ENCODE data around the gene GSG1. TPM values are rescaled to one million over a fixed set of nuclear protein-coding genes. Genes with fewer than 3 reads are reported as not detected.

GSG1 gene
- total RNA-seq (not detected), polyA plus RNA-seq (not detected)
- long read RNA-seq, donor 1: 0 reads
- long read RNA-seq, donor 2: 0 reads
- long read RNA-seq, donor 3: 0 reads
- long read RNA-seq, donor 4: 0 reads
- long read RNA-seq, donor 5: 0 reads

DNA sequence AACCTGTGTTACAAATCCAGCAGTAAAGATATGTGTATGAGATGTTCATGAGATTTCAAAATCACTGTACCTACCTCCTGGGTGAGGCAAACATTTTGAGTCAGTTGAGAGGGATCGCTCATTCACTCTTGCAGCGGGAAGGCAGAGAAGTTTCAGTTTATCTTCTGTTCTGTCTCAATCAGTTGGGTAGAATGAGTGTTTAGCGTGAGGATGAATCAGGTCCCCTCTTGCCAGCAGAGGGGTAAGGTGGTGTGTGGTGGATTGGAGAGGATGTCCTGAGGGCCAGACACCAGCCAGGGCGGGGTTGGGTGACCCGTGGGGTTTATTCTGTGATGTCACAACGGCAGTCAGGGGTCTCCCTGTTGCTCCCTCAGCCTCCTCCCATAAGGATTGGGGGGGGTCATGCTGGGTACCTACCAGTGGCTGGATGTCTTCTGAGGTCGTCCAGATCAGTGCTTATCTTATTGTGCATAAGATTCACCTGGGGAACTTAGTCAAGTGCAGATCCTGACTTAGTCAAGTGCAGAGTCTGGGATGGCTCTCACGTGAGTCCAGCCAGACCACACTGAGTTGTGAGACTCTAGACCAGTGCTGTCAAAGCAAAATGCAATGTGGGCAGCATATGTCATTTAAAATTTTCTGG, at the start of gene GSG1:
Gene GSG1, minus strand, starts transcription at position 277 of the 643 bp plus-strand sequence. Its CDS starts 155 bp downstream, at position 122.
- Histone ChIP-seq H3K4me1 (ENCODE audit: control insufficient read depth in 5 of 5, insufficient read depth in 5 of 5, low read length in 5 of 5) (peaks cover 16 to 43% (median 21%) of the 10 kb centered on the region in 5 donors), H3K27ac (ENCODE audit: low read depth in 1 of 2, low read length in 1 of 2) (peak within 1 kb of the TSS in 1 of 2 donors; percentile 99), H3K36me3 (ENCODE audit: control insufficient read depth in 4 of 4, insufficient read depth in 4 of 4, low read length in 4 of 4) (no peaks in the 10 kb centered on the region), H3K9ac (ENCODE audit: insufficient read depth in 1 of 2, low read length in 2 of 2) (no peak within 1 kb of the TSS), H3K27me3 (ENCODE audit: control insufficient read depth in 3 of 3, insufficient read depth in 3 of 3, low read length in 2 of 3) (no peaks in the 10 kb centered on the region), H3K9me3 (ENCODE audit: control insufficient read depth in 4 of 4, insufficient read depth in 3 of 4, low read length in 3 of 4) (peaks cover 0 to 4% (median 0%) of the 10 kb centered on the region in 4 donors), H3K4me3 (no peak within 1 kb of the TSS)
- TF ChIP-seq, protein P1, sequence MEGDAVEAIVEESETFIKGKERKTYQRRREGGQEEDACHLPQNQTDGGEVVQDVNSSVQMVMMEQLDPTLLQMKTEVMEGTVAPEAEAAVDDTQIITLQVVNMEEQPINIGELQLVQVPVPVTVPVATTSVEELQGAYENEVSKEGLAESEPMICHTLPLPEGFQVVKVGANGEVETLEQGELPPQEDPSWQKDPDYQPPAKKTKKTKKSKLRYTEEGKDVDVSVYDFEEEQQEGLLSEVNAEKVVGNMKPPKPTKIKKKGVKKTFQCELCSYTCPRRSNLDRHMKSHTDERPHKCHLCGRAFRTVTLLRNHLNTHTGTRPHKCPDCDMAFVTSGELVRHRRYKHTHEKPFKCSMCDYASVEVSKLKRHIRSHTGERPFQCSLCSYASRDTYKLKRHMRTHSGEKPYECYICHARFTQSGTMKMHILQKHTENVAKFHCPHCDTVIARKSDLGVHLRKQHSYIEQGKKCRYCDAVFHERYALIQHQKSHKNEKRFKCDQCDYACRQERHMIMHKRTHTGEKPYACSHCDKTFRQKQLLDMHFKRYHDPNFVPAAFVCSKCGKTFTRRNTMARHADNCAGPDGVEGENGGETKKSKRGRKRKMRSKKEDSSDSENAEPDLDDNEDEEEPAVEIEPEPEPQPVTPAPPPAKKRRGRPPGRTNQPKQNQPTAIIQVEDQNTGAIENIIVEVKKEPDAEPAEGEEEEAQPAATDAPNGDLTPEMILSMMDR (IDR thresholded peaks at IDR 0.05; ENCODE audit: control extremely low read depth, extremely low read depth): no peak
- no peak for DNase-seq
- 87 to 88% methylated on average over 8 of the region's 8 CpGs for WGBS, 2 donors
- ATAC-seq (ENCODE audit: insufficient read depth, low FRiP score): no peak

DNA sequence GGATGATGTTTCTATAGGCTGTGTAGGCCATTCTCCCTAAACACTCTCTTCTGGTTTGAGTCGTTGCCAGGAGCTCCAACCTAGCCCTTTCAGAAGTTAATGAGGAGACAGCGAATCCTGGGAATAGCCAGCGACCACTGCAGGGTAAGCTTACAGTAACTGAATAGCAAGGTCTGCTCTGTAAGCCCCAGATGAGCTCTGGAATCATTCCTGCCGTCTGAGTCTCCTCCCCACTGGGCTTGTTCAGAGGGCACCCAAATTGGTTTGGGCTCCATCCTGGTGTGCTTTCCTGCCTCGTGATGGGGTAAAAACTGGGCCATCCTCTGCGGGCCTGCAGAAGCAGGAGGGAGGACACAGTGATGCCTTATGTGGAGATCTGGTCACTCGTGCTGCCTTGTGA, 49.7 kb upstream of the GSG1 start:
- Histone ChIP-seq H3K4me1 (ENCODE audit: control insufficient read depth in 5 of 5, insufficient read depth in 5 of 5, low read length in 5 of 5) (peaks cover 0 to 28% (median 12%) of the 10 kb centered on the region in 5 donors), H3K27me3 (ENCODE audit: control insufficient read depth in 3 of 3, insufficient read depth in 3 of 3, low read length in 2 of 3) (no peaks in the 10 kb centered on the region), H3K9ac (ENCODE audit: insufficient read depth in 1 of 2, low read length in 2 of 2) (no peak overlapping the region), H3K27ac (ENCODE audit: low read depth in 1 of 2, low read length in 1 of 2) (peak overlapping the region in 1 of 2 donors; percentile 4), H3K9me3 (ENCODE audit: control insufficient read depth in 4 of 4, insufficient read depth in 3 of 4, low read length in 3 of 4) (no peaks in the 10 kb centered on the region), H3K36me3 (ENCODE audit: control insufficient read depth in 4 of 4, insufficient read depth in 4 of 4, low read length in 4 of 4) (no peaks in the 10 kb centered on the region), H3K4me3 (no peak overlapping the region)
- WGBS, 2 donors: 86 to 90% methylated on average over 7 of the region's 7 CpGs
- DNase-seq (no peak), ATAC-seq (ENCODE audit: insufficient read depth, low FRiP score) (no peak)
- TF ChIP-seq, protein P1 (IDR thresholded peaks at IDR 0.05; ENCODE audit: control extremely low read depth, extremely low read depth): no peak

DNA sequence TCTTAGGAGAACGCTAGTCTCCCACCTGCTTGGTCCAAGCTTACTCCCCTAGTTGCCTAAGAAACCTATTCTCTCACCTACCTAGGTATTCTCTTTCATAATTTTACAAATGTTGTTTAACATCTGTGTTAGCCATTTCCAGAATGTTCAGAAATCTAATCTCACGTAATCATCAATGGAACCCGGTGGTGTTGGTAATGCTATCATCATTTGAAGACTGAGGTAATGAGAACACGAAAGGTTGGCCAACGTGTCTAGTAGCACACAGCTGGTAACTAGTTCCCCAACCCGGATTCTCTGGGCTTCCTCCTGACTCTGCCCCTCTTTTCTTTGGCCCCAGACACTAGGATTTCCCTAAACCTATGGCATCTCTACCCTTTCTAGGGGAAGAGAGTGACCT, 49.3 kb upstream of the GSG1 start:
- no peak for ATAC-seq (ENCODE audit: insufficient read depth, low FRiP score)
- H3K9me3 ChIP-seq (ENCODE audit: control insufficient read depth in 4 of 4, insufficient read depth in 3 of 4, low read length in 3 of 4): no peaks in the 10 kb centered on the region
- no peaks in the 10 kb centered on the region for H3K27me3 ChIP-seq (ENCODE audit: control insufficient read depth in 3 of 3, insufficient read depth in 3 of 3, low read length in 2 of 3)
- no peak overlapping the region for H3K9ac ChIP-seq (ENCODE audit: insufficient read depth in 1 of 2, low read length in 2 of 2)
- peaks cover 0 to 33% (median 14%) of the 10 kb centered on the region in 5 donors for H3K4me1 ChIP-seq (ENCODE audit: control insufficient read depth in 5 of 5, insufficient read depth in 5 of 5, low read length in 5 of 5)
- H3K27ac ChIP-seq (ENCODE audit: low read depth in 1 of 2, low read length in 1 of 2): no peak overlapping the region
- H3K4me3 ChIP-seq: no peak overlapping the region
- TF ChIP-seq, protein P1 (IDR thresholded peaks at IDR 0.05; ENCODE audit: control extremely low read depth, extremely low read depth): no peak
- 85 to 92% methylated on average over 6 of the region's 6 CpGs for WGBS, 2 donors
- no peak for DNase-seq
- H3K36me3 ChIP-seq (ENCODE audit: control insufficient read depth in 4 of 4, insufficient read depth in 4 of 4, low read length in 4 of 4): no peaks in the 10 kb centered on the region

Data from lung (tissue), 16 donors.